TTC549 (cell line): Measurements from ENCODE around the gene HIRIP3.
"Not testable (repeated sequence)": the region's sequence is repeated elsewhere in the genome, so short reads cannot be mapped to it uniquely, and the experiment has no call there.

Experiments used
- FAIRE-seq: peaks from 2 replicates; lab custom pipeline; 2012; peaks lifted over from hg19 to GRCh38; lab: Jason Lieb, UNC

The HIRIP3 gene

DNA sequence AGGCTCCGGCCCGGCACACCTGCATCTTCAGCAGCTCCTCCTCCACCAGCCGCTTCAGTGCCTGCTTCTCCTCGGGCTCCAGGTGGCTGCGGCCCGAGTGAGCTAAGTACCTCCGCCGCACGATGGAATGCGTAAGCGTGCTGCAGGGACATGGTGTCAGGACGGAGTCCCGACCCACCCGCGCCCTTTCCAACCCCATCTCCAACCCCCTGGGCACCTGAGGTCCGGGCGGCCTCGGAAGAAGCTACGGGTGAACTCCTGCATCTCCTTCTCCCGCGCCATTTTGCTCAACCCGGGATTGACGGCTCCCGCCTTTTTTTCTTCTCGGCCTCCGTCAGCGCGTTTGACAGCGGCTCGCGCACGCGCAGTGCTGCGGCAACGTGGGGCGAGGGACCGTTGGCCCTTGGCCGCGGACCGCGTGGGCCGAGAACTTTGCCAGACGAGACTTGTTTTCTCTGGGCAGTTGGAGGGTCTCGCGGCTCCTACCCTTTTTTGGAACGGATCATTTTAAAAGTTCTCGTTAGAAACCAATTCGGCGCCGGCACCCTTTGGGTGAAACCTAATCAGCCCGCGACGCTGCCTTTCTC, at the start of gene HIRIP3:
HIRIP3 (minus strand) TSS at position 294 of the 587 bp plus-strand sequence; CDS start at position 282, 12 bp downstream.
- FAIRE-seq: no peak

DNA sequence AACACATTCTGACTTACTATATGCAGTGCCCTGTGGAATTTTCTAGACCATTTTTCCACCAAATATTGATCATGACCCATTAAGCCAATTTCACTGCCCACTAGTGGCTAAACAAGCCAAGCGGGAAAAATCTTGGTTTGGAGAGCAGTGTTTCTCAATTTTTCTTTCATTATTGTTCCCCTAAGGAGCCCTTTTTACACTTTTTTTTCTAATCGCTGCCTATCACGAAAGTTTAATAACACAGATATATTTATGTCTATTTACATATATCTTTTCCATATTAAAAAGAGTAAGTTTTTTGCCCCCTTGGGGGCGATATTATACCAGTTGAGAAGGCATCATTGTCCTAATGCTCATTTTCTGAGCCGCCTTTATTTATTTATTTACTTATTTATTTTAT, 46.4 kb upstream of the HIRIP3 start:
- FAIRE-seq: peak; percentile 76

- not testable (repeated sequence) for FAIRE-seq
These were observed 45.3 kb upstream of the HIRIP3 start for GRCh38 chr16:30040690-30041089.

GRCh38 chr16:30040221-30040620, 44.8 kb upstream of the HIRIP3 start:
- FAIRE-seq: no peak

- FAIRE-seq: no peak
These were observed 37.9 kb upstream of the HIRIP3 start for GRCh38 chr16:30033270-30033669.

- FAIRE-seq: no peak
These were observed 36.8 kb upstream of the HIRIP3 start for GRCh38 chr16:30032083-30032819.

DNA sequence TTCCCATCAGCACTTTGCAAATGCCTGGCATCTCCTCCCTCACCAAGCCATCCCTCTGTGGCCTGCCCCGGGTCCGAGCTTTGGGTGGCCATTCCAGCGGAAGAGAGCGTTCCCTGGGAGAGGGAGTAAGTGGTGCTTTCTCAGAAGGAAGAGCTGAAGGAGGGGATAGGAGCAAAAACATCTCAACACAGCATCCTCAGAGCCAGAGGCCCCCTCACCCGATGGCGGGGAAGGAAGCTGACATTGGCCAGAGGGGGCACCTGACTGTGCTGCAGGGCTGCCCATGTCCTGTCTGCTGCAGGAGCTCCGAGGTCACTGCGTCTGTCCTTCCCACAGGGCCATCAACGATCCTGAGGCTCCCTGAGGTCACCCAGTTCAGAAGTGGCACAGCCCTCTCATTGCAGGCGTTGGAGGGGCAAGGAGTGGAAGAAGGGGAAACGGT, 36.1 kb upstream of the HIRIP3 start:
- FAIRE-seq: no peak

DNA sequence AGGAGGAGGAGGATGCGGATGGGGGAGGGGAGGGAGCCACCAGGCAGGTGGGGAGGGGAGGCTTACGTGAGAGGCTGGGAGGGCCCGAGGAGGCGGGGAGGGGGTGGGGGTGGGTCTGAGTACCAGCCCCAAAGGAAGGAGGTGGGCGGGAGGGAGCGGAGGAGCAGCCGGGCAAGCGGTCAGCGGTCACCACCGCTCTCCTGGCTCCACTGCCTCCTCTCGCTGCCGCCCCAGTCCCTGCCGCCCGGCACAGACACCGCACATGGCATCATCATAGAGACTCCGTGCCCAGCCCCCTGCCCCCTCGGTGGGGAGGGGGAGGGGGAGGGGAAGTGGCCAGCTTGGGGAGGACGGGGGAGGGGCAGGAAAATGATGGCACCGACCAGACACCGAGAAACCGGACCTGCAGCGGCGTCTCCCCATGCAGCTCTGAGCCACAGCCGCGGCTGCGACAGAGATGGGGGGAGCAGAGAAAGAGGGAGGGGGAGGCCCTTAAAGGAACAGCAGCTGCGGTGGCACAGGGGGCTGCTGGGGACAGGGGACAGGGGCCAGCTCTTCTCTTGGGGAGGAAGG, 35.5 kb upstream of the HIRIP3 start, which contains the start of gene TLCD3B:
TLCD3B (minus strand) TSS at position 431 of the 573 bp plus-strand sequence. CDS start 744 bp downstream, outside the sequence.
- no peak for FAIRE-seq

DNA sequence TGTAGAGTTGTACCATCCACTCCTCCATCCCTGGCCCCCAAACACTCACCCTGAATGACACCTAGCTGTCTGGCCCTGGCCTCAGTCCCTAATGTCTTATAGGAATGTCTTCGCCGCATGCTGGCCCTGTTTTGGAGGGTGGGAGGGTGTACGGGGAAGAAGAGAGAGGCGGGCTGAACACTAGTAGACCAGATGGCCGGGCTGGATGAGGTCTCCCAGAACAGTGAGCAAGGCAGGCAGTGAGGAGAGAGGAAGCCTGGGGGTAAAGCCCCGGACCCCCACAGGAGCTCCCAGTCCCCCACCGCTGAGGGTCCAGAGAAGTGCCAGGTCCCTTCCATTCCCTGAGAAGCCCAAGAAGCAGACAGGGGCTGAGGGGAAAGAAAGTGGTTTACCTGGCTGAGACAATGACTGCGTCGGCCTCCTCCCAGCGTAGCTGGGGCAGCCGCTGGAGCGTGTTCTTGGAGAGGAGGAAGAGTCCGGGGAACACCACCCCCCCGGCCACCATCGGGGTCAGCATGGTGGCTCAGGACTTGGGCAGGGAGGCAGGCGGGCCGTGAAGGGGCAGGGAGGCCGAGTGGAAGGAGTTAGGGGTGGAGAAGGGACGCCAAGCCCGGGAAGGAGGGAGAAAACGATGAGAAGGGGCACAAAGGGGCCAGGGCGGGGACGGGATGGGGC, 34.7 kb upstream of the HIRIP3 start:
- no peak for FAIRE-seq

DNA sequence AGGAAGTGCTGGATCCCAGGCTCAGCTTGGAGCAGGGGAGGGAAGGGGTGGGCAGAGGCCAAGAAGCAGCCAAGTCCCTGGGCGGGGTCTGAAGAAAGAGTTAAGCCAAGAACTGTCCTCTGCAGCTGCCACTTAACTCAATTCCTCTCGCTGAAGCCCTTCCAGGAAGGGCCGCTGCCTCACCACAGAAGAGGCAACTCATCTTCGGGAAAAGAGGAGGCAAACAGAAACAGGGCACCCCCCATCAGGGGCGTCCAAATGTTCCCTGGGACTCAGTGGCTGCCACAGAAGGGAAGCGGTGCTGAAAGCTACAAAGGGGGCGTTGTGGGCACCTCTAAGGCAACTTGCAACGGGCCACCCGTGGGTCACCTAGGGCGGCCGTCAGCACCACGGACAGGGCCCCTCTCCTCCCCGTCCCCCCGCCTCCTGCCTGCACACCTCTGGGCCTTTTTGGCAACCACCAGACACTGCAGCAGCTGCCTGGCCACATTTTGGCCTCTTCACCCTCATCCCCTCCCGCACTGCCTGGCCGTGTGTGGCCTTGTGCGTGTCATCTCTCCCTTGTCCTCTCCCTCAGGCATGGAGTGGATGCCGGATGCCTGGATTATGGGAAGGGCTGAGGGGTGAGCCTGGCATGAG, 33.1 kb upstream of the HIRIP3 start:
- no peak for FAIRE-seq

- FAIRE-seq: no peak
These were observed 32.4 kb upstream of the HIRIP3 start for GRCh38 chr16:30027588-30028437.

GRCh38 chr16:30026449-30026848, 31.0 kb upstream of the HIRIP3 start:
- FAIRE-seq: no peak

DNA sequence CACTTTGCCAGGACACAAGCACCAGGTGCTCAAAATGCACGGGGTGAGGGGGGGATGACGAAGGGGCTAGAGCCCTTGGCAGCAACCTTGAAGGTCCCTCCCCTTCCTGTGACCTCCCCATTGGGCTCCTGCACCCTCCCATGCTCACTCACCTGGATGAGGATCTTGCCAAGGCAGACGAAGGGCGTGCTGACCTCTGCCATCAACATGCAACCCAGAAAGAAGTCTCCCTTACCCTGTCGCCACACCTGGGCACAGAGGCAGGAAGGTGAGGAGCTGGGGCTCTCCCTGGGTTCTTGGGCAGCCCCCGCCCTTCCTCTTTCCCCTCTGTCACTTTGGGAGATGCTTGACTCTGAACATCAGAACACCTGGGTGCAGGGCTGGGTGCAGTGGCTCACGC, 30.2 kb upstream of the HIRIP3 start:
- FAIRE-seq: no peak

GRCh38 chr16:30025156-30025555, 29.7 kb upstream of the HIRIP3 start:
- no peak for FAIRE-seq

GRCh38 chr16:30024451-30024850, 29.0 kb upstream of the HIRIP3 start:
- no peak for FAIRE-seq

GRCh38 chr16:30023586-30023985, 28.2 kb upstream of the HIRIP3 start:
- FAIRE-seq: no peak

DNA sequence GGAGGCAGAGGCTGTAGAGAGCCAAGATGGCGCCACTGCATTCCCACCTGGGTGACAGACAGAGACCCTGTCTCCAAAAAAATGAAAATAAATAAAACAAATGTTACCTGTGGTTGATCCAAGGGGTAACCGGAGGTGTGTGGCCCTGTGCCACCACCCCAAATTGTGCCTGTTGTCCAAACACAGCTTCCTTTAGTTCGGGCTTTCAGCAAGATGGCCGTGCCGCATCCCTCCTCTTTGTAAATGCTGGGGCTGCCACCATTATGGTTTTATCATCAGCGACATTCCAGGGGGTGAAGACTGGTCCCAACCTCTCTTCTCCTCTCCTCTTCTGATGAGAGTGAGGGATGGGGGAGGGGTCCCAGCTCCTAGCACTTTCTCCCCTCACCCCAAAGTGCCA, 27.5 kb upstream of the HIRIP3 start, which contains the start of gene C16orf92:
C16orf92 (plus strand) TSS at position 312 of the 400 bp plus-strand sequence. CDS start 143 bp downstream, outside the sequence.
- no peak for FAIRE-seq

GRCh38 chr16:30018731-30019158, 23.3 kb upstream of the HIRIP3 start:
- no peak for FAIRE-seq

DNA sequence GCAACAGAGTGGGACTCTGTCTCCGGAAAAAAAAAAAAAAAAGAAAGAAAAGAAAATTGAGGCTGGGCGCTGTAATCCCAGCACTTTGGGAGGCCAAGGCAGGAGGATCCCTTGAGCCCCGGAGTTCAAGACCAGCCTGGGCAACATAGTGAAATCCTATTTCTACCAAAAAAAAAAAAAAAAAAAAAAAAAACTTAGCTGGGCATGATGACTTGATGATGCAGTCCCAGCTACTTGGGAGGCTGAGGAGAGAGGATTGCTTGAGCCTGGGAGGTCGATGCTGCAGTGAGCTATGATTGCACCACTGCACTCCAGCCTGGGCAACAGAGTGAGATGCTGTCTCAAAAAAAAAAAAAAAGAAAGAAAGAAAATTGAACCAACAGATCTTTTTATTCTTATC, 22.5 kb upstream of the HIRIP3 start:
- FAIRE-seq: not testable (repeated sequence)

DNA sequence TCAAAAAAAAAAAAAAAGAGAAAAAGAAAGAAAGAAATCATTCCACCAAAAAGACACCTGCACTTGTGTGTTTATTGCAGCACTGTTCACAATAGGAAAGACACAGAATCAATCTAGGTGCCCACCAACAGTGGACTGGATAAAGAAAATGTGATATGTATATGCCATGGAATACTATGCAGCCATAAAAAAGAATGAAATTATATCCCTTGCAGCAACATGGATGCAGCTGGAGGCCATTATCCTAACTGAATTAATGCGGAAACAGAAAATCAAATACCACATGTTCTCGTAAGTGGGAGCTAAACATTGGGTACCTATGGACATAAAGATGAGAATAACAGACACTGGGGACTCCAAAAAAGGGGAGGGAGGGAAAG, 21.9 kb upstream of the HIRIP3 start:
- no peak for FAIRE-seq

- FAIRE-seq: no peak
These were observed 21.3 kb upstream of the HIRIP3 start for GRCh38 chr16:30016555-30017276.
